NB4 (cell line): ENCODE results near the gene CNTN1.
A peak's percentile ranks its signal among the peaks of the same experiment; 100 is the strongest.

Source experiments
- DNase-seq: peaks from one replicate; pipeline ENCODE4 v3.0.0; 2010; ENCODE audit warnings: low read depth
- H3K4me3 ChIP-seq: one replicate; pipeline ENCODE4 v1.5.1; 2011; ENCODE audit warnings: mild to moderate bottlenecking, low read depth, low read length, moderate library complexity
- MYC ChIP-seq: IDR thresholded peaks from 2 replicates; pipeline ENCODE4 v1.6.1; 2011; ENCODE audit warnings: low read depth, low read length
- POLR2A ChIP-seq: IDR thresholded peaks from 2 replicates; pipeline ENCODE4 v1.6.1; 2011; ENCODE audit warnings: mild to moderate bottlenecking; ENCODE audit not compliant: insufficient read length; ENCODE audit errors: extremely low read depth
- TF ChIP-seq, protein P1 (sequence below): IDR thresholded peaks from one replicate; pipeline ENCODE4 v1.5.1; 2012; ENCODE audit warnings: low read depth, low read length
- TF ChIP-seq, protein P2 (sequence below): IDR thresholded peaks from 2 replicates; pipeline ENCODE4 v1.6.1; 2011; ENCODE audit warnings: low read depth, low read length

CNTN1 gene

GRCh38 chr12:40942326-40942725 is 250.1 kb downstream of the CNTN1 start:
- H3K4me3 ChIP-seq, result no peak overlapping the region
- TF ChIP-seq MYC (no peak), POLR2A (no peak)
- TF ChIP-seq, protein P1, sequence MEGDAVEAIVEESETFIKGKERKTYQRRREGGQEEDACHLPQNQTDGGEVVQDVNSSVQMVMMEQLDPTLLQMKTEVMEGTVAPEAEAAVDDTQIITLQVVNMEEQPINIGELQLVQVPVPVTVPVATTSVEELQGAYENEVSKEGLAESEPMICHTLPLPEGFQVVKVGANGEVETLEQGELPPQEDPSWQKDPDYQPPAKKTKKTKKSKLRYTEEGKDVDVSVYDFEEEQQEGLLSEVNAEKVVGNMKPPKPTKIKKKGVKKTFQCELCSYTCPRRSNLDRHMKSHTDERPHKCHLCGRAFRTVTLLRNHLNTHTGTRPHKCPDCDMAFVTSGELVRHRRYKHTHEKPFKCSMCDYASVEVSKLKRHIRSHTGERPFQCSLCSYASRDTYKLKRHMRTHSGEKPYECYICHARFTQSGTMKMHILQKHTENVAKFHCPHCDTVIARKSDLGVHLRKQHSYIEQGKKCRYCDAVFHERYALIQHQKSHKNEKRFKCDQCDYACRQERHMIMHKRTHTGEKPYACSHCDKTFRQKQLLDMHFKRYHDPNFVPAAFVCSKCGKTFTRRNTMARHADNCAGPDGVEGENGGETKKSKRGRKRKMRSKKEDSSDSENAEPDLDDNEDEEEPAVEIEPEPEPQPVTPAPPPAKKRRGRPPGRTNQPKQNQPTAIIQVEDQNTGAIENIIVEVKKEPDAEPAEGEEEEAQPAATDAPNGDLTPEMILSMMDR, result no peak
- TF ChIP-seq, protein P2, sequence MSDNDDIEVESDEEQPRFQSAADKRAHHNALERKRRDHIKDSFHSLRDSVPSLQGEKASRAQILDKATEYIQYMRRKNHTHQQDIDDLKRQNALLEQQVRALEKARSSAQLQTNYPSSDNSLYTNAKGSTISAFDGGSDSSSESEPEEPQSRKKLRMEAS, result no peak
- DNase-seq, result no peak

- no peak overlapping the region for H3K4me3 ChIP-seq
- TF ChIP-seq, protein P2, result no peak
- TF ChIP-seq POLR2A, result no peak
- TF ChIP-seq, protein P1, result no peak
- TF ChIP-seq MYC, result no peak
- DNase-seq, result no peak
Observed at GRCh38 chr12:40945772-40946171, 253.5 kb downstream of the CNTN1 start.

GRCh38 chr12:40946612-40947194 is 254.5 kb downstream of the CNTN1 start:
- TF ChIP-seq, protein P1, result peak; percentile 27
- TF ChIP-seq POLR2A, result no peak
- peak; percentile 56 for DNase-seq
- no peak overlapping the region for H3K4me3 ChIP-seq

DNA sequence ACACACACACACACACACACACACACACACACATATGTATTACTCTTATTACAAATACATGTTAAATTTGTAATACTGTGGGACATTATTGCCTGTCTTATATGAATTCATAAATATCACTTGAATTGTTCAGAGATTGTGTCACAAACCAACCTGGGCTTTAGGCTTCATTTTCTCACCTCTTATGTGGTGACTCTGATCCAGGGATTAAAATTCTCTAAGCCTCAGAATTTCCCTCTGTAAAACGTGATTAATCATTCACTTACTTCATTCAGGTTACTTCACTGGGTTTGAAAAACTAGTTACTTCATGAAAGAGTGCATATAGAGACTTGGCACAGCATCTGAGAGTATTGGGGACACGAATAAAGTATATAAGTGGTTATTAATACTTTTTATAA is 255.6 kb downstream of the CNTN1 start:
- no peak overlapping the region for H3K4me3 ChIP-seq
- DNase-seq, result no peak
- no peak for TF ChIP-seq MYC
- TF ChIP-seq POLR2A, result no peak
- TF ChIP-seq, protein P2, result no peak
- TF ChIP-seq, protein P1, result no peak

DNA sequence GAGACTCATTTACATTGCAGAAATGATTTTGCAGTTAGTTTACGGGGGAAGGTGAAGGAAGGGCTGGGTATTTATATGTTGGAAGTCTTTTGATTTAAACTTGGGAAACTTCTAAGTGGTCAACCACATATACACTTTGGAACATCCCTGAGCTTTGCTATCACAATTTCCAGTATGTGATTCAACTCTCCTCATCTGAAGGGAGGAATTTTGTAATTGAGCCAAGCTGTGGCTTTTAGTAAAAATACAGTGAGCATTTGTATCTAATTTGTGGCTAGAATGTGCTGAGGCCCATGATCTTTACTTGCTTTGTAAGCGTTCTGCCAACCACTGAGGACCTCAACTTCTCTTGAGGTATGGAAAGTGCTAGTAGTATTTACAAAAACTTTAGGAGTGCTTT is 260.8 kb downstream of the CNTN1 start:
- H3K4me3 ChIP-seq, result no peak overlapping the region
- DNase-seq, result no peak
- TF ChIP-seq, protein P2, result no peak
- TF ChIP-seq POLR2A (no peak), MYC (no peak)
- TF ChIP-seq, protein P1, result no peak

- H3K4me3 ChIP-seq, result no peak overlapping the region
- no peak for DNase-seq
- no peak for TF ChIP-seq MYC
- TF ChIP-seq POLR2A, result no peak
- TF ChIP-seq, protein P1, result no peak
- TF ChIP-seq, protein P2, result no peak
Observed at GRCh38 chr12:40957417-40957816, 265.2 kb downstream of the CNTN1 start.
